Measurements from ENCODE around the gene CNTN4.

Gene CNTN4

DNA sequence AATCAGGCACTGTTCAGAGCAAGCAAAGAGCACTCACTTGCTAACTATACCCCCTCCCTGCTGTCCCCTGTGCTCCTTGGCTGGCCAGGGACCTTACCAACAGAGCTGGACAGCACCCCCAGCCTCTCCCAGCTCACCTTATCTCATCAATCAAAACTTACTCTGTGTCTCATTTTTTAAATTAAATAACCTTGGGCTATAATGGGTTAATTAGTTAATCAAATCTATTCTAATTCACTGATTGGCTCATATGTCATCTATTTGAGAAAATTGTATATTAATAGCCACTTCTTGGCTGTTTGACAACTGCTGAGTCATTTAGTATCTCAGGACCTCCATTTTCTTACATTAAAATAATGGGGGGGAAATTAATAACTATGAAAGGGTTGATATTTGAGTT is 988.6 kb downstream of the CNTN4 start:
- no peak overlapping the region for H3K4me3 ChIP-seq (ENCODE audit: insufficient read length, low read depth)
- H3K36me3 ChIP-seq (ENCODE audit: insufficient read depth, insufficient read length, low read length): no peaks in the 10 kb centered on the region
- H3K4me1 ChIP-seq (ENCODE audit: insufficient read depth, insufficient read length): no peaks in the 10 kb centered on the region
- no peaks in the 10 kb centered on the region for H3K9me3 ChIP-seq (ENCODE audit: insufficient read depth, low read length)
- TF ChIP-seq SUZ12 (IDR thresholded peaks at IDR 0.05; ENCODE audit: extremely low read depth, insufficient read depth, insufficient read length) (no peak), ZNF274 (IDR thresholded peaks at IDR 0.05; ENCODE audit: low read depth, low read length) (no peak), YY1 (IDR thresholded peaks at IDR 0.05; ENCODE audit: insufficient read depth, insufficient read length) (no peak)
- DNase-seq (ENCODE audit: low read depth, low spot score): no peak
- H3K27me3 ChIP-seq (ENCODE audit: insufficient read depth, insufficient read length): no peaks in the 10 kb centered on the region
- H3K9ac ChIP-seq (ENCODE audit: insufficient read length, low read depth): no peak overlapping the region

- Histone ChIP-seq H3K9ac (ENCODE audit: insufficient read length, low read depth) (no peak overlapping the region), H3K27me3 (ENCODE audit: insufficient read depth, insufficient read length) (no peaks in the 10 kb centered on the region), H3K4me1 (ENCODE audit: insufficient read depth, insufficient read length) (no peaks in the 10 kb centered on the region), H3K4me3 (ENCODE audit: insufficient read length, low read depth) (no peak overlapping the region), H3K9me3 (ENCODE audit: insufficient read depth, low read length) (no peaks in the 10 kb centered on the region), H3K36me3 (ENCODE audit: insufficient read depth, insufficient read length, low read length) (no peaks in the 10 kb centered on the region)
- TF ChIP-seq YY1 (IDR thresholded peaks at IDR 0.05; ENCODE audit: insufficient read depth, insufficient read length): no peak
- TF ChIP-seq ZNF274 (IDR thresholded peaks at IDR 0.05; ENCODE audit: low read depth, low read length): no peak
- TF ChIP-seq SUZ12 (IDR thresholded peaks at IDR 0.05; ENCODE audit: extremely low read depth, insufficient read depth, insufficient read length): no peak
- no peak for DNase-seq (ENCODE audit: low read depth, low spot score)
Measured at GRCh38 chr3:3087716-3088465, 989.2 kb downstream of the CNTN4 start.

GRCh38 chr3:3089017-3089416 is 990.4 kb downstream of the CNTN4 start:
- TF ChIP-seq YY1 (IDR thresholded peaks at IDR 0.05; ENCODE audit: insufficient read depth, insufficient read length) (no peak), ZNF274 (IDR thresholded peaks at IDR 0.05; ENCODE audit: low read depth, low read length) (no peak), SUZ12 (IDR thresholded peaks at IDR 0.05; ENCODE audit: extremely low read depth, insufficient read depth, insufficient read length) (no peak)
- H3K4me3 ChIP-seq (ENCODE audit: insufficient read length, low read depth): no peak overlapping the region
- H3K9ac ChIP-seq (ENCODE audit: insufficient read length, low read depth): no peak overlapping the region
- H3K4me1 ChIP-seq (ENCODE audit: insufficient read depth, insufficient read length): no peaks in the 10 kb centered on the region
- no peaks in the 10 kb centered on the region for H3K9me3 ChIP-seq (ENCODE audit: insufficient read depth, low read length)
- no peaks in the 10 kb centered on the region for H3K36me3 ChIP-seq (ENCODE audit: insufficient read depth, insufficient read length, low read length)
- H3K27me3 ChIP-seq (ENCODE audit: insufficient read depth, insufficient read length): no peaks in the 10 kb centered on the region
- no peak for DNase-seq (ENCODE audit: low read depth, low spot score)

- H3K9me3 ChIP-seq (ENCODE audit: insufficient read depth, low read length): no peaks in the 10 kb centered on the region
- no peak for TF ChIP-seq ZNF274 (IDR thresholded peaks at IDR 0.05; ENCODE audit: low read depth, low read length)
- no peak for TF ChIP-seq YY1 (IDR thresholded peaks at IDR 0.05; ENCODE audit: insufficient read depth, insufficient read length)
- TF ChIP-seq SUZ12 (IDR thresholded peaks at IDR 0.05; ENCODE audit: extremely low read depth, insufficient read depth, insufficient read length): no peak
Measured at GRCh38 chr3:3097958-3098357, 999.3 kb downstream of the CNTN4 start.

GRCh38 chr3:3101660-3102458 is 1003.2 kb downstream of the CNTN4 start:
- no peak overlapping the region for H3K4me3 ChIP-seq (ENCODE audit: insufficient read length, low read depth)
- no peak for TF ChIP-seq ZNF274 (IDR thresholded peaks at IDR 0.05; ENCODE audit: low read depth, low read length)
- no peak for TF ChIP-seq SUZ12 (IDR thresholded peaks at IDR 0.05; ENCODE audit: extremely low read depth, insufficient read depth, insufficient read length)
- no peak for TF ChIP-seq YY1 (IDR thresholded peaks at IDR 0.05; ENCODE audit: insufficient read depth, insufficient read length)
- no peaks in the 10 kb centered on the region for H3K9me3 ChIP-seq (ENCODE audit: insufficient read depth, low read length)
- H3K36me3 ChIP-seq (ENCODE audit: insufficient read depth, insufficient read length, low read length): no peaks in the 10 kb centered on the region
- no peaks in the 10 kb centered on the region for H3K27me3 ChIP-seq (ENCODE audit: insufficient read depth, insufficient read length)
- no peak for DNase-seq (ENCODE audit: low read depth, low spot score)
- H3K4me1 ChIP-seq (ENCODE audit: insufficient read depth, insufficient read length): no peaks in the 10 kb centered on the region
- no peak overlapping the region for H3K9ac ChIP-seq (ENCODE audit: insufficient read length, low read depth)

More at GRCh38 chr3:3097958-3098357, 999.3 kb downstream of the CNTN4 start:
- Histone ChIP-seq H3K4me1 (ENCODE audit: insufficient read depth, insufficient read length) (no peaks in the 10 kb centered on the region), H3K4me3 (ENCODE audit: insufficient read length, low read depth) (no peak overlapping the region), H3K27me3 (ENCODE audit: insufficient read depth, insufficient read length) (no peaks in the 10 kb centered on the region), H3K36me3 (ENCODE audit: insufficient read depth, insufficient read length, low read length) (no peaks in the 10 kb centered on the region), H3K9ac (ENCODE audit: insufficient read length, low read depth) (no peak overlapping the region)
- no peak for DNase-seq (ENCODE audit: low read depth, low spot score)

GRCh38 chr3:3102751-3103150 is 1004.1 kb downstream of the CNTN4 start:
- Histone ChIP-seq H3K4me3 (ENCODE audit: insufficient read length, low read depth) (no peak overlapping the region), H3K27me3 (ENCODE audit: insufficient read depth, insufficient read length) (no peaks in the 10 kb centered on the region), H3K9ac (ENCODE audit: insufficient read length, low read depth) (no peak overlapping the region), H3K36me3 (ENCODE audit: insufficient read depth, insufficient read length, low read length) (no peaks in the 10 kb centered on the region), H3K4me1 (ENCODE audit: insufficient read depth, insufficient read length) (no peaks in the 10 kb centered on the region), H3K9me3 (ENCODE audit: insufficient read depth, low read length) (no peaks in the 10 kb centered on the region)
- TF ChIP-seq YY1 (IDR thresholded peaks at IDR 0.05; ENCODE audit: insufficient read depth, insufficient read length): no peak
- no peak for TF ChIP-seq SUZ12 (IDR thresholded peaks at IDR 0.05; ENCODE audit: extremely low read depth, insufficient read depth, insufficient read length)
- no peak for DNase-seq (ENCODE audit: low read depth, low spot score)

DNA sequence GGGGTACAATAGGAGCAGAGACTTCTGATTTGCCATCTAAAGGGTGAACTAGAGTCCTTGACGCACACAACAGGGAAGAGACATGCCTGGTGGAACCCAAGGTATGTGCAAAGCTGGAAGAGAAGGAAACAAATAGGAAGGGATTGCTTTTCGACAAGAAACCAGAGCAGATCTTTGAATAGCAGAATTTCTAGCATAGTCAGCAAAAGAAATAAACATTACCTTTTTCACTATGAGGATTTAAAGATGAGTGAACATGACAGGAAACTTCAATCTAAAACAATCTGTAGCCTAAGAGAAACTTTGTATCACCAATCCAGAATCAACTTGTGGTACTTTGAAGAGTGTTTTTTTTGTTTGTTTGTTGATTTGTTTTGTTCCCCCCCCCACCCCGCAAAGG is 1006.6 kb downstream of the CNTN4 start:
- TF ChIP-seq ZNF274 (IDR thresholded peaks at IDR 0.05; ENCODE audit: low read depth, low read length): no peak
- TF ChIP-seq YY1 (IDR thresholded peaks at IDR 0.05; ENCODE audit: insufficient read depth, insufficient read length): no peak
- TF ChIP-seq SUZ12 (IDR thresholded peaks at IDR 0.05; ENCODE audit: extremely low read depth, insufficient read depth, insufficient read length): no peak
- Histone ChIP-seq H3K36me3 (ENCODE audit: insufficient read depth, insufficient read length, low read length) (no peaks in the 10 kb centered on the region), H3K4me1 (ENCODE audit: insufficient read depth, insufficient read length) (no peaks in the 10 kb centered on the region), H3K4me3 (ENCODE audit: insufficient read length, low read depth) (no peak overlapping the region), H3K27me3 (ENCODE audit: insufficient read depth, insufficient read length) (no peaks in the 10 kb centered on the region), H3K9ac (ENCODE audit: insufficient read length, low read depth) (no peak overlapping the region), H3K9me3 (ENCODE audit: insufficient read depth, low read length) (no peaks in the 10 kb centered on the region)
- no peak for DNase-seq (ENCODE audit: low read depth, low spot score)
